ENCODE results near the gene SLC5A11.
"Not testable (repeated sequence)": the region's sequence is repeated elsewhere in the genome, so short reads cannot be mapped to it uniquely, and the experiment has no call there.

SLC5A11 gene

GRCh38 chr16:24836836-24837235 lies 8.9 kb upstream of the SLC5A11 start:
- no peak for DNase-seq

GRCh38 chr16:24837969-24838368 lies 7.8 kb upstream of the SLC5A11 start:
- DNase-seq: no peak

- no peak for DNase-seq
These were observed 7.1 kb upstream of the SLC5A11 start for GRCh38 chr16:24838554-24839266.

GRCh38 chr16:24839347-24839972 lies 6.3 kb upstream of the SLC5A11 start:
- no peak for DNase-seq

- no peak for DNase-seq
These were observed 4.5 kb upstream of the SLC5A11 start for GRCh38 chr16:24841291-24841690.

- peak; percentile 18 for DNase-seq
These were observed 1.4 kb upstream of the SLC5A11 start for GRCh38 chr16:24844101-24845030.

GRCh38 chr16:24845031-24845365 lies 765 bp upstream of the SLC5A11 start:
- not testable (repeated sequence) for DNase-seq

- no peak for DNase-seq
These were observed 990 bp downstream of the SLC5A11 start for GRCh38 chr16:24846548-24847357.

- DNase-seq: no peak
These were observed 1.5 kb downstream of the SLC5A11 start for GRCh38 chr16:24847358-24847664.

GRCh38 chr16:24848065-24848464 lies 2.3 kb downstream of the SLC5A11 start:
- DNase-seq: no peak

GRCh38 chr16:24849641-24850040 lies 3.9 kb downstream of the SLC5A11 start:
- no peak for DNase-seq

GRCh38 chr16:24850289-24850938 lies 4.7 kb downstream of the SLC5A11 start:
- DNase-seq: no peak

GRCh38 chr16:24851700-24852099 lies 5.9 kb downstream of the SLC5A11 start:
- DNase-seq: no peak

- DNase-seq: no peak
These were observed 6.5 kb downstream of the SLC5A11 start for GRCh38 chr16:24852281-24852721.

GRCh38 chr16:24853169-24853824 lies 7.5 kb downstream of the SLC5A11 start:
- DNase-seq: no peak

- peak; percentile 35 for DNase-seq
These were observed 8.1 kb downstream of the SLC5A11 start for GRCh38 chr16:24853830-24854229.

GRCh38 chr16:24854607-24855171 lies 8.9 kb downstream of the SLC5A11 start:
- no peak for DNase-seq

GRCh38 chr16:24855678-24856077 lies 9.9 kb downstream of the SLC5A11 start:
- no peak for DNase-seq

- DNase-seq: not testable (repeated sequence)
These were observed 11.1 kb downstream of the SLC5A11 start for GRCh38 chr16:24856871-24857270.

- DNase-seq: no peak
These were observed 12.7 kb downstream of the SLC5A11 start for GRCh38 chr16:24858219-24859041.

- DNase-seq: no peak
These were observed 15.7 kb downstream of the SLC5A11 start for GRCh38 chr16:24861461-24861860.

All from NCI-H146 (cell line).